22Rv1 (cell line): ENCODE measurements around the gene TRPM3.

ENCODE experiments used
- CTCF ChIP-seq: fragments of 450-650 bp; IDR thresholded peaks from 2 replicates; pipeline ENCODE4 v1.5.1; 2017; ENCODE audit warnings: mild to moderate bottlenecking
- ZFX ChIP-seq: fragments of 450-650 bp; IDR thresholded peaks from 2 replicates; pipeline ENCODE4 v1.6.1; 2017; ENCODE audit warnings: antibody characterized with exemption, borderline replicate concordance

- TF ChIP-seq CTCF (no peak), ZFX (no peak)
Observed at GRCh38 chr9:70983723-70984295, 137.6 kb downstream of the TRPM3 start.
